ENCODE measurements around the gene MBD6.
"Not testable (repeated sequence)": the region's sequence is repeated elsewhere in the genome, so short reads cannot be mapped to it uniquely, and the experiment has no call there.

Gene MBD6

GRCh38 chr12:57488402-57489156 lies 34.0 kb upstream of the MBD6 start:
- no peak for DNase-seq (ENCODE audit: low read depth in 2 of 2)

GRCh38 chr12:57489157-57489641 lies 33.4 kb upstream of the MBD6 start:
- DNase-seq (ENCODE audit: low read depth in 2 of 2) = no peak

- DNase-seq (ENCODE audit: low read depth in 2 of 2) = no peak
Observed at GRCh38 chr12:57490126-57490525, 32.5 kb upstream of the MBD6 start.

- DNase-seq (ENCODE audit: low read depth in 2 of 2) = no peak
Observed at GRCh38 chr12:57491393-57492280, 31.0 kb upstream of the MBD6 start.

GRCh38 chr12:57495051-57495701 lies 27.4 kb upstream of the MBD6 start:
- not testable (repeated sequence) for DNase-seq (ENCODE audit: low read depth in 2 of 2)

GRCh38 chr12:57496822-57497221 lies 25.8 kb upstream of the MBD6 start:
- no peak for DNase-seq (ENCODE audit: low read depth in 2 of 2)

GRCh38 chr12:57497223-57498131 lies 25.1 kb upstream of the MBD6 start:
- no peak for DNase-seq (ENCODE audit: low read depth in 2 of 2)

- no peak for DNase-seq (ENCODE audit: low read depth in 2 of 2)
Observed at GRCh38 chr12:57498132-57498502, 24.5 kb upstream of the MBD6 start.

GRCh38 chr12:57498571-57498970 lies 24.1 kb upstream of the MBD6 start:
- DNase-seq (ENCODE audit: low read depth in 2 of 2) = no peak

GRCh38 chr12:57500213-57500612 lies 22.4 kb upstream of the MBD6 start:
- DNase-seq (ENCODE audit: low read depth in 2 of 2) = no peak

GRCh38 chr12:57502311-57502969 lies 20.2 kb upstream of the MBD6 start:
- not testable (repeated sequence) for DNase-seq (ENCODE audit: low read depth in 2 of 2)

GRCh38 chr12:57506541-57506940 lies 16.1 kb upstream of the MBD6 start:
- not testable (repeated sequence) for DNase-seq (ENCODE audit: low read depth in 2 of 2)

- not testable (repeated sequence) for DNase-seq (ENCODE audit: low read depth in 2 of 2)
Observed at GRCh38 chr12:57507796-57508195, 14.8 kb upstream of the MBD6 start.

- no peak for DNase-seq (ENCODE audit: low read depth in 2 of 2)
Observed at GRCh38 chr12:57511161-57511560, 11.5 kb upstream of the MBD6 start.

- no peak for DNase-seq (ENCODE audit: low read depth in 2 of 2)
Observed at GRCh38 chr12:57511588-57512325, 10.9 kb upstream of the MBD6 start.

GRCh38 chr12:57512665-57513064 lies 10.0 kb upstream of the MBD6 start:
- no peak for DNase-seq (ENCODE audit: low read depth in 2 of 2)

- no peak for DNase-seq (ENCODE audit: low read depth in 2 of 2)
Observed at GRCh38 chr12:57513266-57513665, 9.4 kb upstream of the MBD6 start.

GRCh38 chr12:57513677-57514076 lies 8.9 kb upstream of the MBD6 start:
- DNase-seq (ENCODE audit: low read depth in 2 of 2) = not testable (repeated sequence)

- not testable (repeated sequence) for DNase-seq (ENCODE audit: low read depth in 2 of 2)
Observed at GRCh38 chr12:57514246-57514645, 8.4 kb upstream of the MBD6 start.

Data from stimulated activated CD8-positive, alpha-beta memory T cell treated with anti-CD3 and anti-CD28 coated beads, Interleukin-2, amount 100 ng/mL, for 48 hours (primary cell).